ENCODE data around the gene C1orf210.

DNA sequence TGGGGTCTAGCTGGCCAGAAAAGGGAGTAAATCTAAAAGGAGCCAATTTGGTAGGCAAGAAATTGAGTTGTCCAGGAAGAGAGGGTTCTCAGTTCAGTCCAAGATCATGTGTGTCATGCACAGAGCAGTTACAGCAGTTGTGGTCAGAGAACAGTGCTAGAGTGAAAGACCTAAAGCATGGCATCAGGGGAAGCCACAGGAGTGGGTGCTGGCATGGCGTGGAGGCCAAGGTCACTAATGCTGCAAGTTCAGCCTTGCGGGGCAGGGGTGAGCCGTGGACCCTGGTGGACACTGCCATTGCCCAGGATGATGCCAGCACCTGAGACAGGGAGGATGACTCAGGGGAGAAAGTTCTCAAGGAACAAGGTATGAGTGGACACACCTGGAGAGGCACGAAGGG, 32.2 kb downstream of the C1orf210 start:
- TF ChIP-seq, protein P1, sequence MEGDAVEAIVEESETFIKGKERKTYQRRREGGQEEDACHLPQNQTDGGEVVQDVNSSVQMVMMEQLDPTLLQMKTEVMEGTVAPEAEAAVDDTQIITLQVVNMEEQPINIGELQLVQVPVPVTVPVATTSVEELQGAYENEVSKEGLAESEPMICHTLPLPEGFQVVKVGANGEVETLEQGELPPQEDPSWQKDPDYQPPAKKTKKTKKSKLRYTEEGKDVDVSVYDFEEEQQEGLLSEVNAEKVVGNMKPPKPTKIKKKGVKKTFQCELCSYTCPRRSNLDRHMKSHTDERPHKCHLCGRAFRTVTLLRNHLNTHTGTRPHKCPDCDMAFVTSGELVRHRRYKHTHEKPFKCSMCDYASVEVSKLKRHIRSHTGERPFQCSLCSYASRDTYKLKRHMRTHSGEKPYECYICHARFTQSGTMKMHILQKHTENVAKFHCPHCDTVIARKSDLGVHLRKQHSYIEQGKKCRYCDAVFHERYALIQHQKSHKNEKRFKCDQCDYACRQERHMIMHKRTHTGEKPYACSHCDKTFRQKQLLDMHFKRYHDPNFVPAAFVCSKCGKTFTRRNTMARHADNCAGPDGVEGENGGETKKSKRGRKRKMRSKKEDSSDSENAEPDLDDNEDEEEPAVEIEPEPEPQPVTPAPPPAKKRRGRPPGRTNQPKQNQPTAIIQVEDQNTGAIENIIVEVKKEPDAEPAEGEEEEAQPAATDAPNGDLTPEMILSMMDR (IDR thresholded peaks at IDR 0.05) = no peak
- no peak for TF ChIP-seq POLR2AphosphoS5 (IDR thresholded peaks at IDR 0.05)
- TF ChIP-seq POLR2A (IDR thresholded peaks at IDR 0.05) = no peak
